Measurements from ENCODE around the gene OR5B12. TPM values are rescaled to one million over a fixed set of nuclear protein-coding genes. Genes with fewer than 3 reads are reported as not detected.

OR5B12 gene
- total and polyA plus RNA-seq, 2 of the 4 experiments (the other 2 are of a cell fraction) = not detected

Other genes starting within 250 kb of the OR5B12 start
- gene OR1S2, start 238.1 kb downstream of the OR5B12 start, total RNA-seq (2012; rRNA removed) = not detected in 2 replicates
- gene OR1S2, start 238.1 kb downstream of the OR5B12 start, polyA plus RNA-seq (2012; rRNA removed) = not detected in 2 replicates
- gene OR1S1, start 229.5 kb downstream of the OR5B12 start, total RNA-seq (2012; rRNA removed) = not detected in 2 replicates
- not detected in 2 replicates for gene OR1S1, start 229.5 kb downstream of the OR5B12 start, polyA plus RNA-seq (2012; rRNA removed)
- not detected in 2 replicates for gene OR10Q1, start 213.3 kb downstream of the OR5B12 start, total RNA-seq (2012; rRNA removed)
- gene OR10Q1, start 213.3 kb downstream of the OR5B12 start, polyA plus RNA-seq (2012; rRNA removed) = 0.07 TPM in 1 of 2 replicates, not detected in the other
- not detected in 2 replicates for gene OR10W1, start 174.0 kb downstream of the OR5B12 start, total RNA-seq (2012; rRNA removed)
- gene OR10W1, start 174.0 kb downstream of the OR5B12 start, polyA plus RNA-seq (2012; rRNA removed) = not detected in 2 replicates
- gene OR5B17, start 83.2 kb downstream of the OR5B12 start, total RNA-seq (2012; rRNA removed) = not detected in 2 replicates
- not detected in 2 replicates for gene OR5B17, start 83.2 kb downstream of the OR5B12 start, polyA plus RNA-seq (2012; rRNA removed)
- gene OR5B3, start 35.4 kb downstream of the OR5B12 start, total RNA-seq (2012; rRNA removed) = not detected in 2 replicates
- not detected in 2 replicates for gene OR5B3, start 35.4 kb downstream of the OR5B12 start, polyA plus RNA-seq (2012; rRNA removed)
- gene OR5B2, start 14.1 kb downstream of the OR5B12 start, total RNA-seq (2012; rRNA removed) = under 0.01 TPM in 1 of 2 replicates, not detected in the other
- gene OR5B2, start 14.1 kb downstream of the OR5B12 start, polyA plus RNA-seq (2012; rRNA removed) = not detected in 2 replicates
- gene OR5B21, start 65.9 kb upstream of the OR5B12 start, total RNA-seq (2012; rRNA removed) = not detected in 2 replicates
- not detected in 2 replicates for gene OR5B21, start 65.9 kb upstream of the OR5B12 start, polyA plus RNA-seq (2012; rRNA removed)
- gene LPXN, start 133.6 kb upstream of the OR5B12 start, total RNA-seq (2012; rRNA removed) = 11.9 and 13.4 TPM in 2 replicates
- 15.2 and 15.7 TPM in 2 replicates for gene LPXN, start 133.6 kb upstream of the OR5B12 start, polyA plus RNA-seq (2012; rRNA removed)
- gene ZFP91, start 136.8 kb upstream of the OR5B12 start, total RNA-seq (2012; rRNA removed) = 25.3 and 43.0 TPM in 2 replicates
- gene ZFP91, start 136.8 kb upstream of the OR5B12 start, polyA plus RNA-seq (2012; rRNA removed) = 18.1 and 20.7 TPM in 2 replicates
- 2.3 and 3.3 TPM in 2 replicates for gene CNTF, start 180.4 kb upstream of the OR5B12 start, total RNA-seq (2012; rRNA removed)
- 1.1 and 1.2 TPM in 2 replicates for gene CNTF, start 180.4 kb upstream of the OR5B12 start, polyA plus RNA-seq (2012; rRNA removed)

Data from IMR-90 (cell line).